ENCODE results near the gene SRRM1.
"Not testable (repeated sequence)": the region's sequence is repeated elsewhere in the genome, so short reads cannot be mapped to it uniquely, and the experiment has no call there.

SRRM1 gene

DNA sequence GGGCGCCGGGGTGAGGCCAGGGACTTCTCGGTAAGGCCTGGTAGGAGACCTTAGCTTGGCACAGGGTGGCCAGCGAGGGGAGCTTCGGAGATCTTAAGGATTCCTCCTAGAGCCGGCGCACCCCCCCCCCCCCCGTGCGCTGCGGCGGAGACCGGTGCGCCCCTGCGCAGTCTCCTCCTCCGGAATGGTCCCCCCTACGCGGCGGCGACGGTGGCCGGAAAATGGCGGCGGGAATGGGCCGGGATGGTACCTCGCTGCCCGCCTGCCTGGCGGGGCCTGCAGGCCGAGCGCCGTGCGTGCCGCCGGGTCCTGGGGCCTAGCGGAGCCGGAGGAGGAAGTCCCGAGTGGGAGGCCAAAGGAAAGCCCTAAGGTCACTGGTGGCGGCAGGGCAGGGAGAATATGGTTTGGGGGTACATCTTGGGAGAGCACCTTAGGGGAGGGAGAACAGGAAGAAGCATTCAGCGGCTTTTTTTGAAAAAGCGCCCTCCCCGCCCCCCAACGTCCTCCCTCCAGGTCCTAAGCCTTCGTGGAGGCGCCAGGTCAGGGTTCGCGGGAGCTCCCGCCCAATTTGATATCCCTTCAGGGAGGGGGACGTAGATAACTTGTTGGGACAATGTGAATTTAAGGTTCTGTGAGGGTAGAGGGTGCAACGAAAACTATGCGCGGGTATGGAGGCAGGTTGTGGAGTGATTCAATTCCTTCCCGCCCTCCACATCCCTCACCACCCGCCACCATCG lies 429 bp downstream of the SRRM1 start:
- DNase-seq, result no peak

DNA sequence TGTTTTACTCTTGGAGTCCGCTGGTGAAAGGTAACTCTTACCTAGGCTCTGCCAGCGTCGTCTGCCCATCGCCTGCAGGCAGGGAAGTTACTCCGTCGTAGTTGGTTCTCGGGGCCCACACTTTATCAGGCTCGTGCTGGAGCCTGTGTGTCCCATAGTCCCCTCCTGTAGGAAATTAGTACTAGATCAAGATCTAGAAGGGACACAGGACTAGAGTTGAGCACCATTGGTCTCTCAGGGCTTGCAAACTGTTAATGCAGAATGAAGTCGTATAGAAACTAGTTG lies 940 bp downstream of the SRRM1 start:
- DNase-seq, result no peak

DNA sequence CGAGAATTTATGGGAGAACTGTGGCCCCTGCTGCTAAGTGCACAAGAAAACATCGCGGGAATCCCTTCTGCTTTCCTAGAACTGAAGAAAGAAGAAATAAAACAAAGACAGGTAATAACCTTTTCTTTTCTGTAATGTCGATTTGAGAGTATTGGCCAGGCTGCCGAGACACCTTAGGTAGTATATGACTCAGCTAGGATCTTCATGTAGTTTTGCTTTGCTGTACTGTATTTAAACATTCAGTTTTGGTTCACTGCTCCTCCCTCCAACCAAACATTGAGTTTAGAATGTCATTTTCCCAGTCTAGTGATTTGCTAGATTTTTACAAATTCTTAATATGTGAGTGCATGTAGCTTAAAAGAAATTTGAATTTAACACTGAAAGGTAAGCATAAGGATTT lies 5.8 kb downstream of the SRRM1 start:
- DNase-seq, result no peak

DNA sequence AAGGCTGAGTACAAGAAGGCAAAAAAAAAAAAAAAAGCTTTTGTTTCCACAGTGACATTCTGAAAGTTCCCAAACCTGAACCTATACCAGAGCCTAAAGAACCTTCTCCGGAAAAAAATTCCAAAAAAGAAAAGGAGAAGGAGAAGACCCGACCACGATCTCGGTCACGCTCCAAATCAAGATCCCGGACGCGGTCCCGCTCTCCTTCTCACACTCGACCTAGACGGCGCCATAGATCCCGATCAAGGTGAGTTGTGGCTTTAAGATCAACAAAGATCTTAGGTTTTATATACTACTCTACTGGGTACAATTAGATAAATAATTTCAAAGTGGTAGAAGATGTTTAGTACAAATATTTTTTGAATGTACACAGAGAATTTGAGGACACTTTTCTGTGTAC lies 9.3 kb downstream of the SRRM1 start:
- DNase-seq, result no peak

DNA sequence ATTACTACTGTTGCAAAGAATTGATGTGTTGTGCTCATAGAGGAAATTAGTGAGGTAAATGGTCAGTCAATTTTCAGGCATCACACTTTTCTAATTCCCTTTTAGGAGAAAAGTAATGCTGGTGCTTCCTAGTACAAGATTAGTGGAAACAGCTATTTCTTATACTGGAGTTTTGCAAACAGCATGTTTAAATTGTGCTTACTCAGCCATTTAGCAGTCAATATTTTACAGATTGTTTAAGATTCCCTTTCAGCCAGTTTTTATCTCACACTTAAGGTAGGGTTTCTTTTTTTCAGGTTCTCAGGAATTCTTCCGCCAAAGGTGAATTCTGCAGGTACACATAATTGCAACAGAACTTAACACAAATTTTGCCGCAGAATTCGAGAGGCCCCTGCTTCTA lies 10.9 kb downstream of the SRRM1 start:
- DNase-seq, result no peak

DNA sequence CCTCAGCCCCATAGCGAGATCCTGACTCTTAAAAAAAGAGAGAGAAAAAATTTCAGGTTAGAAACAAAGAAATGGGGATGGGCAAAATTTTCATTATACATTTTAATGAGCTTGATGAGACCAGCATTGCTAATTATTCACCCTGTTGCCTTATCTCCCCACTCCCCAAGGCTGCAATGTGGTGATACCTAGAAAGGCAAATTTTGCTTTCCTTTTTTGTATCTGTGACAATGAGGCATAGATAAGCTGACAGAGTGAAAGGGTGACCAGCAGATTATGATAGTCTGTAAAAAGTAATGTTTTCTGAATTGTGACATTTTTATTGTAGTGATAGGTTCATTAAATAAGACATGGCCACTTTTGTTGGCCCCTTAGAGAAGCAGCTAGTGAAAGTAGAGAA lies 12.9 kb downstream of the SRRM1 start:
- no peak for DNase-seq

DNA sequence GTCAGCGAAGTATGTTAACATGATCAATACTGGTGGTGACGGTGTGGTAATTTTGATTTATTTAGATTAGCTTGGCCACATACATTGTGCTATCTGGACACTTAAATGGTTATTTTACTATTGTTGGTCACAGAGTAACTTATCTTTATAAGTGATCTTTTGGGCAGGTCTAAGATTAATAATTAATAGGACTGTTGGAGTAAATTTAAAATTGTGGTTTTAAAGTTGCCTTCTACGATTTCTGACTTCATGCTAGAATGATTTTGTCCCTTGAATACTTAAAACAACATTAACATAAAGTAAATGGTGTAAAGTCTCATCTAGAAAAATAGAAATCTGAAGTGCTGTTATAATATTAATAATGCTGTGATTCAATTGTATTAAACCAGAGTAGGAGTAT lies 14.7 kb downstream of the SRRM1 start:
- DNase-seq, result no peak

DNA sequence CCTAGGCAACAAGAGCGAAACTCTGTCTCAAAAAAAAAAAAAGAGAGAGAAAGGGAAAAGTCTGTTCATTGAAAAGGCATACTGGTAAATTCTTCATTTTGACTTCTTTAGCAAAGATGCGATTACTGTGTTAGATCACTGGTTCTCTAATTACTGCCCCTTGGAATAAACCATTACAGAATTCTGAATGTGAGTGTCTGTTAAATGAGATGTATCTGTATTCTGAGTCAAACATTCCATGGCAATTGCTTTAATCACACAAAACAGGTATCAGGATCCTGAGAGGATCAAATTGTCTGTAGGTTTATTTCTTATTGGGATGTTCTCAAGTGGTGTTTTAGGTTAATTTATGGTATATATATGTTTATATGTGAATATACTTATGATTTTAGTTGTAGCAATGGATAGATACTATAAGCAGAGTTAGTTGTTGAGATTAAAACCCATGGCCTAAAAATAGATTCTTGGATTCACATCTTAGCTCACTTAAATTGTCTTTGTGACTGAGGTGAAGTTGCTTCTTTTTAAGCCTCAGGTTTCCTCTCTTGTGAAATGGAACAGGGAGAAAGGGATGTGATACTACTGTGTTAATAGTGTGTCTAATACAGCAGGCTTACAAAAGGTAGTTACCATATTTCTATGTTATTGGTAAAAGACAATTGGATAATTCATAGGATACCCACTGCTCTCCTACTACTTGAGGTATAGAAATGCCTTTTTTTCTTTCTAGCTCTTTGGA lies 16.2 kb downstream of the SRRM1 start:
- DNase-seq, result no peak

DNA sequence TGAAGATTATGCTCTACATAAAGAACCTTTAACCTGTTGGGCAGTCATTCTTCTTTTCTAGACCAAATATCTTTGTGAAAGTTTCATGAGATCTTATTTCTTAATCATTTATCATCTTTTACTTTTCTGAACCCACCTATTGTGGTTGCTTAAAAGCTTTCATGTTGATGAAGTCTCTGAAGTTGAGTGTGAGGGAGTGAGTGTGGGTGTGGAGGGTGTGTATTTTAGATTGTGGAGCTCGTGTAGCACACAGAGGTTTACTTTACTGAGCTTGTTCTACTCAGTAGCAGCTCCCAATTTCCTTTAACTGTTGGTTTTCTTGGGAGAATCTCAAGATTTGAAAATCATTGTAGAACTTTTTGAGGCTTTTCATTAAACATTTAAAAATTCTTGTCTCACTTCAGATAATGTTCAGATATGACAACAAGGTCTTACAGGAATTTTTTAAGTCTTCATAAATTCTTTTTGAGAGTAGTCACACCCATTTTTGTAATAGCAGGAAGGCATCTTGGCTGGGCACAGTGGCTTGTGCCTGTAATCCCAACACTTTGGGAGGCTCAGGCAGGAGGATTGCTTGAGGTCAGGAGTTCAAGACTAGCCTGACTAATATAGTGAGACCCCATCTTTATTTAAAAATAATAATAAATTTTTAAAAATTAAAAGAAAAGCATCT lies 17.0 kb downstream of the SRRM1 start:
- no peak for DNase-seq

DNA sequence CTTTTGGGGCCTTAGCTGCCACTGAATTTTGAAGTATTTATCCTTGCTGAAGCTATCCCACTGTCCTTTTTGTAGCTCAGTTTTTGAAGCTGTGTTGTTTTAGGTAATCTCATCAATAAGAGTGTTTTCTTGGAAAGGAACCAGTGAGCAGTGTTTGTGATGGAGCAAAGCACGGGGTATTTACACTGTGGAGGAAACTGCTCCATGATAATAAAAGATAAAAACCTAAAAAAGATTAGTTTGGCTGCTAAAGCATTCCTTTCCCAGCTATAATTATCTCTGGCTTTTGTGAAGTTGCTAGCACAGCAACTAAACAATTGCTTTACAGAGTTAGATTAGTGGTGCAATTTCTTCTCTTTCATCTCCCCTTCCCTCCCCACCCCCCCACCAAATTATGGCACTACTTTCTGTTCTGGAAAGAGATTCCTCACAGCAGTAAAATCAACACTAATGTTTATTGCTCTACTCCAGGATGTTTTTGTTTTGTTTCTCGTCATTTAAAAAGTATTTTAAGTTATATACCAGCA lies 21.5 kb downstream of the SRRM1 start:
- no peak for DNase-seq

DNA sequence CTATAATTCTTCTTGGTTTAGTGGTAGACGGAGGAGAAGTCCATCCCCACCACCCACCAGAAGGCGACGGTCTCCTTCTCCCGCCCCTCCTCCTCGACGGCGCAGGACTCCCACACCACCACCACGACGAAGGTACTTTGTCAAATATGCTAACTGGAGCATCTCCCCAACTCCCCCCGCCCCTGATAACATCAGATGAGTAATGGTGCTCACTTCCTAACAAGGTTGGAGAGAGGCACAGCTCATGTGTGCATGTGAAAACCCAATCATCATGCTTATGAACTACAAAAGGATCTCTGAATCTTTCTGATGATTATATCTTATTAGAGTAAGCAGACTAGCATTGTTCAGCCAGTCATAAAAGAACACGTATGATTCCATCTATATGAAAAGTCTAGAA lies 23.7 kb downstream of the SRRM1 start:
- DNase-seq, result no peak

DNA sequence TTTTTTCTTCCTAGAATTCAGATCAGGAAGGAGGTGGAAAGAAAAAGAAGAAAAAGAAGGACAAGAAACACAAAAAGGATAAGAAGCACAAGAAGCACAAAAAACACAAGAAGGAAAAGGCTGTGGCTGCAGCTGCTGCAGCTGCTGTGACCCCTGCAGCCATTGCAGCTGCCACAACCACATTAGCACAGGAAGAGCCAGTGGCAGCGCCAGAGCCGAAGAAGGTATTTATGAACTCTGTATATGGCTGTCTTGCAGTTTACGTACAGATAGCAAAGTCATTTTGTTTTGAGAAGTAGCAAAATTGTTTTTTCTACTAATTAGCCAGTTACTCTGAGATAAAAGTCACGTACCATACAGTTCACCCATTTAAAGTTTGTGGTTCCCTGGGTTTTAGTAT lies 28.3 kb downstream of the SRRM1 start:
- not testable (repeated sequence) for DNase-seq

DNA sequence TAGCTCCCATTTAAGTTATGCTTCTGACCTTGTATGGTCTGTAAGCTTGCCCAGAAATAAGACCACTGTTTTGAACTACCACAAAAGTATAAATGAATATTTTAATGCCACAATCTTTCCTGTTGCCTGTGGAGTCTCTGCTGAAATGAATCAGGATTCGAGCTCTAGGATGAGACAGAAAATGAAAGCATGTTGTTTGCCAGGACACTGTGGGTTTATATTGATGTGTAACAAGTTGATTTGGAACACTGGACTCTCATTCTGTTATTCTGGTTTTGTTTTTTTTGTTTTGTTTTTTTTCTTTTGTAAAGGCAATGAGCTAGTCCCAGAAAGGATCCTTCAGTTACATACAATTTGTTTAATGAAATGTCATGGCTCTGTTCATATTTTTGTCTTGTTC lies 29.6 kb downstream of the SRRM1 start:
- DNase-seq, result not testable (repeated sequence)

DNA sequence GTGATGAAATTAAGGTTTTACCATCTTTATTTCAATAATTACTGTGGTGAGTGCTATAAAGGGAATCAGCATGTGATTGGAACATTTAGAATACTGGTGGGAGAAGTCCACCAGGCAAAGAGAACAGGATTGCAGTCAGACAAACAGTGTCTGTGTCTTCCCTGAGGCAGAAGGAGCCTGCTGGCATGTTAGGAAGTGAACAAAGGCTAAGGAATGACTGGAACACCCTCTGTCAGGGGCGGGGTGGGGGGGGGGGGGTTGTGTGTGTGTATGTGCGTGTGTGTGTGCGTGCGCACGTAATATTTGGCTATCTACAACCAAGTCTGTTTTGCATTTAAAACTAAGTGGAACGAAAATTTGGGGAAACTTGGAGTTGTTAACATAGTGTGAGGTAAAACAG lies 30.2 kb downstream of the SRRM1 start:
- no peak for DNase-seq

DNA sequence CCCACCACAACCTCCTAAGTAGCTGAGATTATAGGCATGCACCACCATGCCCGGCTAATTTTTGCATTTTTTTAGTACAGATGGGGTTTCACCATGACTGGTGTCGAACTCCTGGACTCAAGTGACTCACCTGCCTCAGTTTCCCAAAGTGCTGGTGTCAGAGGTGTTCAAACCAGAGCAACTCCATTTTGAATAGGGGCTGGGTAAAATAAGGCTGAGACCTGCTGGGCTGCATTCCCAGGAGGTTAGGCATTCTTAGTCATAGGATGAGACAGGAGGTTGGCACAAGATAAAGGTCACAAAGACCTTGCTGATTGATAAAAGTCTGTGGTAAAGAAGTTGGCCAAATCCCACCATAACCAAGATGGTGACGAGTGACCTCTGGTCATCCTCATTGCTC lies 35.3 kb downstream of the SRRM1 start:
- DNase-seq, result not testable (repeated sequence)

DNA sequence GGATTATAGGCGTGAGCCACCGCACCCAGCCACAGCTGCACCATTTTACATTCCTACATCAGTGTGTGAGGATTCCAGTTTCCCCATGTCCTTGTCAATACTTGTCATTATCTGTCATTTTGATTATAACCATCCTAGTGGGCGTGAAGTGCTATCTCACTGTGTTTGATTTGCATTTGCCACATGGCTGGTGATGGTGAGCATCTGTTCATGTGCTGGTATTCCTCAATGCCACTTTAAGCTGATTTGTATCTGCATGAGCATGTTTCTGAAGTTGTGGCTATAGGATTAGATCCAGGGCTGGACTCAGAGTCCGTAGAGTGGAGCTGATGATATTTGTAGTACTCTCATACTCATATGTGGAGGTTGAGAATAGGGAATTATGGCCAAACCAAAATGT lies 36.6 kb downstream of the SRRM1 start:
- no peak for DNase-seq

DNA sequence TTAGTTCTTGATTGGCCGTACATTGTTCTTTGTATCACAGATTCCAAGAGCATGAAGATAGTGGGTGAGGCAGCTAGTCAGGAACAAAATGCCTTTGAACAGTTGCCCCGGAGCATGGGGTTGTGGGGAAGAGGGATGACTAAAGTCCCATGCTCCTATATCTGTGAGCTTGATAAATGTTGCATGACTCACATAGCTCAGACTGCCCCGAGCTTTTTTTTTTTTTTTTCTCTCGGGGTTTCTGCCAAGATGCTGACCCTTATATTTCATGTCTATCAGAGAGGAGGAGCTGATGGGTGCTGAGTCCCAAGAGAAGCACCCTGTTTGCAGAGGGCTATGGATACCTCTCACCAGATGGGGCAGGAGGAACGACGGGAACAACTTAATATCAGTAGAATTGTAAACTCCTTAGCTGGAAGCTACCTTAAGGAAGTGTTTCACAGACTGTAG lies 40.6 kb downstream of the SRRM1 start:
- DNase-seq, result no peak

DNA sequence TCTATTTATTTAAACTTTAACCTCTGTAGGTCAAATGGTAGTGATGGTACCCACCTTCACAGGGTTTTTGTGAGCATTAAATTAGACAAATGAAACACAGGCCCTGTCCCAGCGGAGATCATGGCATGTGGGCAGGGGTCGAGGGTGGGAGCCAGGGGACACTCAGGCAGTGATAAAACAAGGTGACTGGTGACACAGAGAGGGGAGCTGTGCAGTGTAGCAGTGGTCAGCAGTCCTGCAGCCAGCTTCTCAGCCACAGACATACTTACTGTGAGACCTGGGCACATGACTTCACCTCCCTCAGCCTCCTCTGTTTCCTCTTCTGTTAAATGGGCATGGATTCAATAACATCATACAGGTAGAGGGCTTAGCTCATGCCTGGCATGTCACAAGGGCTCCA lies 44.9 kb downstream of the SRRM1 start:
- DNase-seq, result no peak

DNA sequence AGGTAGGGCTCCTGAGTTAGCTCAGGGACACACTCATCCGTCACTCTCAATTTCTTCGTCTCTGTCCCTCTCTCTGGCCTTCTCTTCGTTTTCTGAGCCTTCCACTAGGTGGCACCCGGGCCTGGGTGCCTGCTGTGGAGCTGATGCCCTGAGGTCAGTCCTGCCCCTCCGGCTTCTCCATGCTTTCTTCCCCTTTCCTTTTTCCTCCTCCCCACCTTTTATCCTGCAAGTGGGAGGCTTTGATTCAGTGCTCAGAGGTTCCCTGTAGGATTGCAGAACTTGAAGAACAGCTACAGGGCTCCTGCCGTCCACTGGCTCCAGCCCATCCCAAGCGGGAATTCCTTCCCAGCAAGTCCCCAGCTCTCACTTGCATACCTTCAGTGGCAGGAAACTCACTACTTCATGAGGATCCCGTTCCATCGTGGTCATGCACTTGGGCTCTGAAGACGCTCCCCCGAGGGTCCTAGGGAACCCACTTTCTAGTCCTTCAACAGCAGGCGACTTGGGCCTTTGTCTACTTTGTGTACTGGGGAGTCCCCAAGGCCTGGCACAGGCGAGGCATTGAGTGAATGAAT lies 45.6 kb downstream of the SRRM1 start:
- DNase-seq, result peak; percentile 45

DNA sequence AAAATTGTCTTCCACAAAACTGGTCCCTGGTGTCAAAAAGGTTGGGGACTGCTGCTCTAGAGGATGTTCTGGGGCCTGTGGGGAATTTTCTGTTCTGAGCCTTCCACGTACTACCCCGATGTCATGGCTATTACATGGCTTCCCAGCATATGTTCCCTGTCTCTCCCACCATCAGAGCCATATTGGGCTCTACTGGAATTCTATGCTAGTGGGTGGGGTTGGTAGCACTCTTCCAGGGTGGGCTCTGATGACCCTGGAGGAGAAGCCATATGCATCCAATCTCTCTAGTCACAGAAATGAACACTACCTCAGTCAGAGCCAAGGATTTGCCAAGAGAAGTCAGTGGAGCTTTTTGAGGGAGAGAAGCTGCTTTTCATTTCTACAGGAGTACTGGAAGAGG lies 47.9 kb downstream of the SRRM1 start:
- DNase-seq, result no peak

DNA sequence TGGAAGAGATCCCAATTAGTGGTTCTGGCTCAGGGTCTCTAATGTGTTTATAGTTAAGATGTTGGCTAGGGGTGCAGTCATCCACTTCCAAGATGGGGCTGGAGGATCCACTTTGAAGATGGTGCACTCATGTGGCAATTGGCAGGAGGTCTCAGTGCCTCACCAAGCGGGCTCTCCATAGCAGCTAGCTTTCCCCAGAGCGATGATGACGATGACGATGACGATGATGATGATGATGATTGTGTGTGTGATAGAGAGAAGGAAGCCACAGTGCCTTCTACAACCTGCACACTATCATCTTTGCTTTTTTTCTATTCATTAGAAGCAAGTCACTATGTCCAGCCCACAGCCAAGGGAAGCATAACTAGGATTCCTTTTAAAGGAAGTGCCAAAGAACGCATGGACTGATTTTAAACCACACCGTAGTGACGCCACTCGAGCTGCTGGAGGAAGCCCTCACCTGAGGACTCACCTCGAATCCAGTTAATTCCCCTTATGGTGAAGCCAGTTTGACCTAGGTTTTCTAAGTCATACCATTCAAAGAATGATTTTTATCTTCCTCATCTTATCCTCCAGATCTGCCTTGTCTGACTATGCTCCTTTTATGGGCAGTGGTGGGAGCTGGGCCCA lies 49.4 kb downstream of the SRRM1 start:
- no peak for DNase-seq

DNA sequence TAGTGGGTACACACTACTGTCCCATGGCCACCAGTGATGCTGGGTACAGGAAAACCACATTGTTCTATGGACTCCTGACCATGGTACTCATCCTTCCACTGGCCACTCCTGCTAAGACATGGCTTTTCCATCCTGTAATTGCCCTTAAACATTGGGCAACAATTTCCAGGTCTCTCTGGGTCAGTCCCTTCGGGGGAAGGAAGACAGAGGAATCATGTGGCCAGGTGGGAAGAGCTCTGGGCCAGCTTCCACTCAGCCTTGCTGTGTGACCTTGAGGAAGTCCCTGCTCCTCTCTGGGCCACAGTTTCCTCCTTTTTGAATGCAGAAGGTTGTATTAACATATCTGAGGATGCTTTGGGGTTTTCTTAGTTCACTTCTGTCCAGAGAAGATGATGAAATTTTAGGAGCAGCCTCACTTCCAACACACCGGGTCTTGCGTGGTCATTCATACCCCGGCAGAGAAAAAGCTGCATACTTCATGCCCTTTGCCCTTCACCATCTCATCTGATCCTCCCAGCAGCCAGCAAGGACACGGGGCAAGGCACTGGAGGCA lies 50.8 kb downstream of the SRRM1 start:
- no peak for DNase-seq

DNA sequence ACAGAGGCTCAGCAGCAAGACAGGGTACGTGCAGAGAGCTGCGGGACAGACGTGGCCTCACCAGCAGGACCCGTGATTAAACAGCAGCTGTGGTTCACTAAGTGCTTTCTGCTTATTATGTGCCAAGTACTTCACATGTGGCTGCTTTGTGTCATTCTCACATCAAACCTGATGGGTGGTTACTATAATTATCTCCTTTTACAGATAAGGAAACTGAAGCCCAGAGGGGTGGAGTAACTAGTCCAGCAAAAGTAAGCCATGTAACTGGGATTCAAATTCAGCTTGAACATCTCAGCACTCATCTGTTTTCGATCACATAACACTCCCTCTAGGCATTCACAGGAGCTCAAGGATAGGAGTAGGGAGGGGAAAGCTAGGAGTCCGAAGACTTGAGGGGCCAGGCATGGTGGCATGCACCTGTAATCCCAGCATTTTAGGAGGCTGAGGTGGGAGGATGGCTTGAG lies 51.3 kb downstream of the SRRM1 start:
- peak; percentile 67 for DNase-seq
